HCT116 (cell line): ENCODE results near the gene SPP2. TPM values are rescaled to one million over a fixed set of nuclear protein-coding genes. Genes with fewer than 3 reads are reported as not detected.

Experiments
- ATAC-seq: fragments of 200-7000 bp; cut with Tn5 transposase; 2 replicates; pipeline ENCODE4 v1.9.1; 2020; ENCODE audit warnings: mild to moderate bottlenecking, moderate library complexity
- BruUV-seq: library from RNA; stranded (reverse); fragments of 400-500 nt; replicated peaks from 2 replicates; lab custom pipeline; 2021; lab: Mats Ljungman, UMichigan
- CTCF ChIA-PET: fragments of 300-600 bp; sonication (Branson Sonifier 250); formaldehyde crosslinking; loops from one replicate; lab custom pipeline; 2021; ENCODE audit warnings: antibody characterized with exemption; lab: Charles Lee
- POLR2A ChIA-PET: fragments of 300-600, 350-600 bp; sonication (Branson Sonifier 250); formaldehyde crosslinking; loops from one replicate; lab custom pipeline; 2021; ENCODE audit warnings: antibody characterized with exemption; lab: Charles Lee
- RAD21 ChIA-PET, 2 experiments: fragments of 300-600 bp; sonication (Branson Sonifier 250); formaldehyde crosslinking; loops; one replicate each; lab custom pipeline; 2023; ENCODE audit warnings: low total read pairs in 2 of 2; ENCODE audit not compliant: uncharacterized antibody in 2 of 2, unreplicated experiment in 2 of 2, low non-redundant PET in 1 of 2; lab: Charles Lee
- DNase-seq: peaks from one replicate; pipeline ENCODE4 v3.0.0-alpha.2; 2010; ENCODE audit warnings: low read depth, low spot score
- H2AFZ ChIP-seq: fragments of 200-600 bp; shearing (Covaris generic), sonication (generic); 2 replicates; pipeline ENCODE4 v1.6.1; 2017; ENCODE audit warnings: low read depth, mixed run types, mixed read lengths, antibody characterized with exemption, low read length; ENCODE audit not compliant: poor library complexity, severe bottlenecking
- H3K27ac ChIP-seq: 2 replicates; pipeline ENCODE4 v1.5.1; 2012; ENCODE audit warnings: low read depth, low read length
- H3K27me3 ChIP-seq: fragments of 200-600 bp; sonication (generic); 2 replicates; pipeline ENCODE4 v1.6.1; 2016; ENCODE audit warnings: mixed run types, low read length, mixed read lengths; ENCODE audit not compliant: insufficient read depth
- H3K36me3 ChIP-seq, 2 experiments: fragments of 200-500 bp in 1 of 2; fragments of 200-600 bp in 1 of 2; sonication (Bioruptor generic) in 1 of 2; sonication (generic) in 1 of 2; 2 replicates each; pipeline versions ENCODE4 v1.5.1 to v1.6.1; 2014 to 2016; ENCODE audit warnings: low read length in 2 of 2, inconsistent platforms in 1 of 2, mixed read lengths in 1 of 2, mixed run types in 1 of 2; ENCODE audit not compliant: insufficient read depth in 2 of 2, control insufficient read depth in 1 of 2
- H3K4me1 ChIP-seq, 2 experiments: fragments of 200-600 bp in 1 of 2; sonication (generic) in 1 of 2; 2 replicates each; pipeline versions ENCODE4 v1.5.1 to v1.6.1; 2012 to 2017; ENCODE audit warnings: low read length in 2 of 2, inconsistent platforms in 1 of 2, mild to moderate bottlenecking in 1 of 2, mixed read lengths in 1 of 2, mixed run types in 1 of 2, moderate library complexity in 1 of 2; ENCODE audit not compliant: insufficient read depth in 2 of 2, control insufficient read depth in 1 of 2
- H3K4me2 ChIP-seq: fragments of 200-600 bp; sonication (generic); 2 replicates; pipeline ENCODE4 v1.6.1; 2017; ENCODE audit warnings: mixed run types, low read length, mixed read lengths
- H3K4me3 ChIP-seq, 2 experiments: fragments of 200-600 bp in 1 of 2; sonication (generic) in 1 of 2; replicated peaks in 1 of 2; 2 replicates each; pipeline ENCODE4 v1.5.1; 2011 to 2016; ENCODE audit warnings: low read length in 2 of 2, control low read depth in 1 of 2, low read depth in 1 of 2, mild to moderate bottlenecking in 1 of 2, mixed read lengths in 1 of 2, mixed run types in 1 of 2
- H3K79me2 ChIP-seq: fragments of 200-600 bp; sonication (generic); 2 replicates; pipeline ENCODE4 v1.6.1; 2017; ENCODE audit warnings: mild to moderate bottlenecking, mixed run types, low read length, moderate library complexity, mixed read lengths; ENCODE audit not compliant: insufficient read depth
- H3K9ac ChIP-seq: fragments of 200-600 bp; sonication (generic); 2 replicates; pipeline ENCODE4 v1.6.1; 2016; ENCODE audit warnings: low read length, mixed read lengths
- H3K9me2 ChIP-seq: fragments of 200-600 bp; sonication (generic), shearing (Covaris generic); 2 replicates; pipeline ENCODE4 v1.6.1; 2017; ENCODE audit warnings: mixed run types, mild to moderate bottlenecking, moderate library complexity; ENCODE audit not compliant: insufficient read depth
- H3K9me3 ChIP-seq, 2 experiments: fragments of 200-500 bp in 1 of 2; fragments of 200-600 bp in 1 of 2; sonication (Bioruptor generic) in 1 of 2; sonication (generic) in 1 of 2; 2 replicates each; pipeline ENCODE4 v1.6.1; 2014 to 2017; ENCODE audit warnings: low read length in 2 of 2, mixed read lengths in 2 of 2, inconsistent platforms in 1 of 2, low read depth in 1 of 2, mild to moderate bottlenecking in 1 of 2, mixed run types in 1 of 2, moderate library complexity in 1 of 2; ENCODE audit not compliant: control insufficient read depth in 1 of 2, insufficient read depth in 1 of 2
- H4K20me1 ChIP-seq: fragments of 200-600 bp; sonication (generic), shearing (Covaris generic); 2 replicates; pipeline ENCODE4 v1.6.1; 2017; ENCODE audit warnings: mixed run types, mild to moderate bottlenecking, moderate library complexity; ENCODE audit not compliant: insufficient read depth
- ATF3 ChIP-seq: IDR thresholded peaks from 2 replicates; pipeline ENCODE4 v1.6.1; 2012
- CBX3 ChIP-seq: IDR thresholded peaks from 2 replicates; pipeline ENCODE4 v1.6.1; 2012; ENCODE audit warnings: low read depth
- CEBPB ChIP-seq: IDR thresholded peaks from 2 replicates; pipeline ENCODE4 v1.6.1; 2012; ENCODE audit warnings: low read depth
- CTCF ChIP-seq, 3 experiments: fragments of 200-600 bp in 1 of 3; sonication (generic) in 1 of 3; IDR thresholded peaks in 2 of 3; conservative IDR thresholded peaks in 1 of 3; 2 replicates each; pipeline ENCODE4 v1.5.1; 2012 to 2017; ENCODE audit warnings: low read depth in 2 of 3, low read length in 2 of 3, antibody characterized with exemption in 1 of 3, borderline replicate concordance in 1 of 3, control low read depth in 1 of 3, mild to moderate bottlenecking in 1 of 3, mixed read lengths in 1 of 3, mixed run types in 1 of 3, moderate library complexity in 1 of 3; ENCODE audit not compliant: insufficient read depth in 1 of 3
- EGR1 ChIP-seq: IDR thresholded peaks from 2 replicates; pipeline ENCODE4 v1.6.1; 2012; ENCODE audit warnings: low read depth
- ELF1 ChIP-seq: IDR thresholded peaks from 2 replicates; pipeline ENCODE4 v1.6.1; 2012; ENCODE audit warnings: low read depth, borderline replicate concordance
- EZH2phosphoT487 ChIP-seq: fragments of 200-600 bp; IDR thresholded peaks from 2 replicates; pipeline ENCODE4 v1.6.1; 2018; ENCODE audit warnings: antibody characterized with exemption, borderline replicate concordance
- FOSL1 ChIP-seq: IDR thresholded peaks from 2 replicates; pipeline ENCODE4 v1.6.1; 2012; ENCODE audit warnings: low read depth
- JUND ChIP-seq: IDR thresholded peaks from 2 replicates; pipeline ENCODE4 v1.6.1; 2012
- MAX ChIP-seq: IDR thresholded peaks from 2 replicates; pipeline ENCODE4 v1.6.1; 2012
- POLR2A ChIP-seq: IDR thresholded peaks from 2 replicates; pipeline ENCODE4 v1.7.0; 2011; ENCODE audit warnings: borderline replicate concordance; ENCODE audit not compliant: insufficient read depth, insufficient read length; ENCODE audit errors: extremely low read depth
- POLR2AphosphoS5 ChIP-seq: IDR thresholded peaks from 2 replicates; pipeline ENCODE4 v1.6.1; 2011; ENCODE audit warnings: mild to moderate bottlenecking, low read depth, low read length, moderate library complexity
- RAD21 ChIP-seq: IDR thresholded peaks from 2 replicates; pipeline ENCODE4 v1.6.1; 2012; ENCODE audit warnings: low read depth, mild to moderate bottlenecking
- SP1 ChIP-seq: IDR thresholded peaks from 2 replicates; pipeline ENCODE4 v1.6.1; 2012; ENCODE audit warnings: low read depth
- SRF ChIP-seq: IDR thresholded peaks from 2 replicates; pipeline ENCODE4 v1.6.1; 2012; ENCODE audit warnings: low read depth
- ZBTB33 ChIP-seq: IDR thresholded peaks from 2 replicates; pipeline ENCODE4 v1.6.1; 2011; ENCODE audit warnings: mild to moderate bottlenecking, low read length, moderate library complexity; ENCODE audit not compliant: insufficient replicate concordance; ENCODE audit errors: extremely low read depth
- ZFX ChIP-seq: fragments of 450-650 bp; IDR thresholded peaks from 2 replicates; pipeline ENCODE4 v1.6.1; 2017
- ZNF274 ChIP-seq: fragments of 200-500 bp; sonication (Bioruptor generic); IDR thresholded peaks from 2 replicates; pipeline ENCODE4 v1.6.1; 2014; ENCODE audit warnings: mild to moderate bottlenecking, low read depth, low read length, inconsistent platforms
- intact Hi-C: fragments of 100-400 bp; cut with micrococcal nuclease; formaldehyde crosslinking; loops from 2 replicates; pipeline ENCODE4 v1.10.0; 2022
- total RNA-seq: library from RNA; stranded (reverse); gene quantifications from one replicate; pipeline ENCODE4 v1.2.1, GENCODE V29; 2021; ENCODE audit not compliant: unreplicated experiment

SPP2 gene
- total RNA-seq, 1 experiment from 2014 or later, result not detected

- TF ChIP-seq MAX, result peak; percentile 65
- TF ChIP-seq SRF, result peak; percentile 89
- TF ChIP-seq POLR2A, result no peak
- peak; percentile 96 for TF ChIP-seq CBX3
- no peak for TF ChIP-seq ELF1
- peak; percentile 55; the same call in 1 of the 2 replicates for TF ChIP-seq EGR1
- peak; percentile 29 for TF ChIP-seq RAD21
- no peak for TF ChIP-seq CTCF (IDR thresholded peaks at IDR 0.05 in 2 of 3, conservative IDR thresholded peaks at IDR 0.05 in 1 of 3; ENCODE audit: borderline replicate concordance in 1 of 3, insufficient read depth in 1 of 3, low read depth in 2 of 3, low read length in 2 of 3)
- TF ChIP-seq CEBPB, result peak; percentile 83
- no peak for TF ChIP-seq ZFX
- no peak for TF ChIP-seq ZNF274
- TF ChIP-seq SP1, result peak; percentile 94
Measured at GRCh38 chr2:234111523-234111922, 61.0 kb downstream of the SPP2 start (continued).

- Histone ChIP-seq H3K9me2 (no peaks in the 10 kb centered on the region), H3K79me2 (no peaks in the 10 kb centered on the region), H3K4me1 (peaks cover 5 to 20% of the 10 kb centered on the region in 2 experiments; a peak in 3 of 4 replicates), H3K4me3 (no peak overlapping the region), H3K9ac (no peak overlapping the region), H4K20me1 (no peaks in the 10 kb centered on the region), H2AFZ (peak overlapping the region; percentile 8), H3K36me3 (no peaks in the 10 kb centered on the region), H3K27me3 (no peaks in the 10 kb centered on the region), H3K27ac (no peak overlapping the region), H3K9me3 (no peaks in the 10 kb centered on the region), H3K4me2 (no peak overlapping the region)
- intact Hi-C loops, result no loop called here
- BruUV-seq, result no TSS peak
- DNase-seq, result no peak
- ChIA-PET CTCF (no interaction called here), RAD21 (no interaction called here), POLR2A (no interaction called here)
- TF ChIP-seq ATF3 (no peak), CBX3 (no peak), JUND (no peak), SP1 (no peak), SRF (no peak), ELF1 (no peak), FOSL1 (no peak), POLR2AphosphoS5 (no peak), MAX (no peak), RAD21 (no peak), ZBTB33 (no peak), POLR2A (no peak), EZH2phosphoT487 (no peak), ZFX (no peak), EGR1 (no peak), ZNF274 (no peak), CTCF (IDR thresholded peaks at IDR 0.05 in 2 of 3, conservative IDR thresholded peaks at IDR 0.05 in 1 of 3; ENCODE audit: borderline replicate concordance in 1 of 3, insufficient read depth in 1 of 3, low read depth in 2 of 3, low read length in 2 of 3) (no peak), CEBPB (no peak)
- no peak for ATAC-seq
Measured at GRCh38 chr2:234116010-234116409, 65.5 kb downstream of the SPP2 start.
